ENCODE results near the gene NFIL3.

NFIL3 gene

DNA sequence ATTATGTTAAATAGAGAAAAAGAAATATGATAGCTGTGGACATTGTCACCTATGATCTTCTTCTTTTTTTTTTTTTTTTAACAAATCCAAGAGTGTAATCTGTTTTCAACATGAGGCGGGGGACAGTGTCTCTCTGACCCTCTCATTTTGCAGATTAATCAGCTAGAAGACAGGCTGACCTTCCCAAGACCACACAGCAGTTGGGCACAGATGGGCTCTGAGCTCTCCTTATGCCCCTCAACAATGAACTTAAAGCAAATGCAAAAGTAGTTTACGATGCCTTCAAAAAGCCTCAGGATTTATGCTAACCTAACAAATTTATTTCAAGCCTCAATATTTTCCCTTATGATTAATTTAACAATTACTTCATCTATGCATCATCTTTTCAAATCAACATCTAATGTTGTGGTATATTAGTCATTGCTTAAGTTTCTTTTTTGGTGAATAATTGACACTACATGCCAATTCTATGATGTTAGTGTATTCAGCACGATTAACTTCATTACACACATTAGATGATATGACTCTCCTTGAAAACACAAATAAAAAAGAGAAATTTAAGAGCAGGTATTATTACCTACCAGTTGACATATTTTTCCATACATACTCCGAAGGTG, 7.4 kb downstream of the NFIL3 start:
- TF ChIP-seq, protein P1, sequence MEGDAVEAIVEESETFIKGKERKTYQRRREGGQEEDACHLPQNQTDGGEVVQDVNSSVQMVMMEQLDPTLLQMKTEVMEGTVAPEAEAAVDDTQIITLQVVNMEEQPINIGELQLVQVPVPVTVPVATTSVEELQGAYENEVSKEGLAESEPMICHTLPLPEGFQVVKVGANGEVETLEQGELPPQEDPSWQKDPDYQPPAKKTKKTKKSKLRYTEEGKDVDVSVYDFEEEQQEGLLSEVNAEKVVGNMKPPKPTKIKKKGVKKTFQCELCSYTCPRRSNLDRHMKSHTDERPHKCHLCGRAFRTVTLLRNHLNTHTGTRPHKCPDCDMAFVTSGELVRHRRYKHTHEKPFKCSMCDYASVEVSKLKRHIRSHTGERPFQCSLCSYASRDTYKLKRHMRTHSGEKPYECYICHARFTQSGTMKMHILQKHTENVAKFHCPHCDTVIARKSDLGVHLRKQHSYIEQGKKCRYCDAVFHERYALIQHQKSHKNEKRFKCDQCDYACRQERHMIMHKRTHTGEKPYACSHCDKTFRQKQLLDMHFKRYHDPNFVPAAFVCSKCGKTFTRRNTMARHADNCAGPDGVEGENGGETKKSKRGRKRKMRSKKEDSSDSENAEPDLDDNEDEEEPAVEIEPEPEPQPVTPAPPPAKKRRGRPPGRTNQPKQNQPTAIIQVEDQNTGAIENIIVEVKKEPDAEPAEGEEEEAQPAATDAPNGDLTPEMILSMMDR (IDR thresholded peaks at IDR 0.05; ENCODE audit: low read depth, low read length, missing control alignments): no peak
- no peak for DNase-seq (ENCODE audit: extremely low read depth, low read depth)
- no peak overlapping the region for H3K4me3 ChIP-seq (replicated peaks; ENCODE audit: low read depth, low read length)

DNA sequence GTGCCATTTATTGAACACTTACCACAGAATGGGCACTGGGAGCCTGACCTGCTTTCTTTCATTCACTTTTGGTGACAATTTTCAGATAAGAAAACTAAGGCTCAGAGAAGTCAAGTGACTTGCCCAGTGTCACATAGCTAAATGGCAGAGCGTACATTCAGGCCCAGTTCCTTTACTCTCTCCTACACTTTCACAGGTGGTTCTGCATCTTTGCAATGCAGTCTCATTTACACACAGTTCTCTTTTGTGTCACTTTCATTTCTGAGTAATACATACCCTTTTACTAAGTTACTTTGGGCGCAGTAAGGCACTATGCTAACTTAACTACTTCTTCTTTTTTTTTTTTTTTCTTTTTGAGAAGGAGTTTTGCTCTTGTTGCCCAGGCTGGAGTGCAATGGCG, 8.3 kb downstream of the NFIL3 start:
- TF ChIP-seq, protein P1 (IDR thresholded peaks at IDR 0.05; ENCODE audit: low read depth, low read length, missing control alignments): no peak
- DNase-seq (ENCODE audit: extremely low read depth, low read depth): no peak
- H3K4me3 ChIP-seq (replicated peaks; ENCODE audit: low read depth, low read length): no peak overlapping the region

DNA sequence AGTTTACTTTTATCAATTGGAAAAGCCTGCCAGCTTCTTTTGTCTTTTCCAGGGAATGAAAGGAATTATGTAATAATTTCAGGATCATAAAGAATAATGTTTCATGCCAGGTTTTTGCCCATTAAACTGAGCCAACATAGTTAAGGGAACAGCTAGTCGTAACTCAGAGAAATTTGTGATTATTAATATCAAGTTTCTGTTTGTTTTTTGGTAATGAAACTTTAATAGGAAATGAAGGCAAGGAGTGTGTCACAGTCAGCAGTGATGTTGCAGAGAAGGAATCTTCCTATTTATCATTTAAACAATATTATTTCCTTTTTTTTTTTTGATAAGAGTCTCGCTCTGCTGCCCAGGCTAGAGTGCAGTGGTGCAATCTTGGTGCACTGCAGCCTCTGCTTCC, 10.7 kb downstream of the NFIL3 start:
- TF ChIP-seq, protein P1 (IDR thresholded peaks at IDR 0.05; ENCODE audit: low read depth, low read length, missing control alignments): no peak
- no peak for DNase-seq (ENCODE audit: extremely low read depth, low read depth)
- no peak overlapping the region for H3K4me3 ChIP-seq (replicated peaks; ENCODE audit: low read depth, low read length)

DNA sequence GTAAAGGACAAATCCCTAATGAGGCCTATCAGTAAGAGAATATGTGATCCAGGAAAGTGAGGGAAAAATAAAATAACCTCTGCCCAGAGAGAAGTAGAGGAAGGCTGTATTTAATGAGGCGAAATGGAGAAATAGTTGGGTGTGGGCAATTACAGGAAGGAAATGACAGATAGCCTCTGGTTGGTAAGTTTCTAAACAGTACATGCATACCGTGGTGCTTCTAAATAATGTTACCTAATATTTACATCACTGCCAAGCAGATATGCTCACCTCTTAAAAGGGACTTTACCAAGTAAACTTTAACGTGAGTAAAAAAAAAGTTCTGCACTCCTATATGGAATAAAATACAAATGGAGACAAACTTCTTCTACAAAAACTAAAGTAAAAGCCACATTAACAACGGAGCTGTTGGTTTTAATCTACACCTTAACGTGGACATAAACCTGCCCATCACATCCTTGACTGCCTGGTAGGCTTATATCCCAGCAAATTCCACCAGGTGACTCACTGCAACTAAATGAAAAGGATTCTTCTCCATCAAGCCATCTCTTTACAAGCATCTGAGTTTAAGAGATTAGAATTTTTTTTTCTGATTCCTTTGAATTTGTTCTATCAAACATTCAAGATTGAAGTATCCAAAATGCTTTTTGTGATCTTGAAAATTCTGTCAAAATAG, 12.4 kb downstream of the NFIL3 start:
- H3K4me3 ChIP-seq (replicated peaks; ENCODE audit: low read depth, low read length): no peak overlapping the region
- TF ChIP-seq, protein P1 (IDR thresholded peaks at IDR 0.05; ENCODE audit: low read depth, low read length, missing control alignments): no peak
- DNase-seq (ENCODE audit: extremely low read depth, low read depth): no peak

DNA sequence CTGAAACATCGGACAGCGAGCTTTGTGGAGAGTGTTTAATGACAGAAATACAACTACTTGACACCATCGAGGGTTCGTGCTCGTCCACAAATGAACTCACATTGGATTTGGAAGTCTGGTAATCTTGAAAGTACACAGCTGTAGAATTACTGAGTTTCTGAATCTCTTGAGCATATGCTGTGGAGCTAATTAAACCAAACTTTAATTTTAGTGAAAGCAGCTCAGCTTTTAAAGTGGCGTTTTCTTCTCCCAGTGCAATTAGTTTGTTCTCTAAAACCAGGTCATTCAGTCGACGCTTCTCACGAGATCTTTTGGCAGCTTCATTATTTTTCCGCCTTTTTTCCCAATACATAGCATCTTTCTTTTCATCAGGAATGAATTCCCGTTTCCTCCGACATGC, 13.5 kb downstream of the NFIL3 start:
- TF ChIP-seq, protein P1 (IDR thresholded peaks at IDR 0.05; ENCODE audit: low read depth, low read length, missing control alignments): no peak
- no peak for DNase-seq (ENCODE audit: extremely low read depth, low read depth)
- no peak overlapping the region for H3K4me3 ChIP-seq (replicated peaks; ENCODE audit: low read depth, low read length)

DNA sequence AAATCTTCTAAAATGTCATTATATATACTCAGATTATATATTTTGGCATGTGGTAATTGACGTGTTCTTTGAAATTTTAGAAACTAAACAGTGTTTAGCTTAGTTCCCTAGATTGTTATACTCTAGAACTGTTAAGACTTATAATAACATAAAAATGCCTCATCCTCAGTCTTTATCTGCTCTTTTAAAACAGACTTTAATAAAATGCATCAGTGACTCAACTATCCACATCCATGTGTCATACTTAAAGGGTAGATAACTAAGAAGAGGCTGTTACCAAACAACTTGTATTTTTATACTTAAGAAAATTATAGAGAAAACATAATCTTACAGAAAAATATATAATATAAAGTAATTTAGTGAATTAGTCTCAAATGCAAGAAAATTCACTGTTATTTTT, 15.2 kb downstream of the NFIL3 start:
- TF ChIP-seq, protein P1 (IDR thresholded peaks at IDR 0.05; ENCODE audit: low read depth, low read length, missing control alignments): no peak
- DNase-seq (ENCODE audit: extremely low read depth, low read depth): no peak
- no peak overlapping the region for H3K4me3 ChIP-seq (replicated peaks; ENCODE audit: low read depth, low read length)
